ENCODE data around the gene GARNL3. TPM values are rescaled to one million over a fixed set of nuclear protein-coding genes. Genes with fewer than 3 reads are reported as not detected.

The GARNL3 gene
- total and polyA plus RNA-seq, 2 donors (not counting 3 experiments of a cell fraction or from before 2014, with no cell fraction given), result 1.4 to 8.3 TPM

GRCh38 chr9:127430415-127430814 lies 165.8 kb downstream of the GARNL3 start:
- dilution Hi-C loops (cut with MboI; ENCODE audit: extremely low pct_ligation_motif_present, low sequenced_read_pairs) (no loop called here), intact Hi-C loops (cut with micrococcal nuclease) (no loop called here)
- Histone ChIP-seq H3K4me2 (ENCODE audit: insufficient read depth, low read length) (no peak overlapping the region), H3K9ac (replicated peaks; ENCODE audit: extremely low read depth, insufficient read depth, low read length) (no peak overlapping the region), H3K9me3 (replicated peaks; ENCODE audit: control insufficient read depth, insufficient read depth, low read length) (no peaks in the 10 kb centered on the region), H3K4me3 (replicated peaks in 1 of 3; ENCODE audit: insufficient read depth in 1 of 3, low read depth in 1 of 3, low read length in 3 of 3) (no peak overlapping the region), H4K20me1 (replicated peaks; ENCODE audit: control insufficient read depth, extremely low read depth, insufficient read depth, low read length) (no peaks in the 10 kb centered on the region), H3K4me1 (ENCODE audit: control insufficient read depth, extremely low read depth, insufficient read depth, low read length) (peaks cover 5% of the 10 kb centered on the region), H3K36me3 (ENCODE audit: control insufficient read depth in 2 of 2, extremely low read depth in 1 of 2, insufficient read depth in 2 of 2, low read length in 2 of 2) (peaks cover 11 to 14% of the 10 kb centered on the region in 2 experiments), H3K27me3 (ENCODE audit: control insufficient read depth in 2 of 2, insufficient read depth in 2 of 2, low read length in 2 of 2) (no peaks in the 10 kb centered on the region), H2AFZ (ENCODE audit: low read depth, low read length) (no peak overlapping the region), H3K27ac (ENCODE audit: insufficient read depth, low read depth, low read length) (no peak overlapping the region), H3K9me1 (replicated peaks; ENCODE audit: control insufficient read depth, extremely low read depth, insufficient read depth, low read length) (no peaks in the 10 kb centered on the region), H3K79me2 (ENCODE audit: control insufficient read depth, insufficient read depth, low read length) (peaks cover 27% of the 10 kb centered on the region)
- ChIA-PET CTCF (no interaction called here), POLR2A (no interaction called here)
- DNase-seq (ENCODE audit: low read depth, low spot score) (no peak), FAIRE-seq (no peak)
- no TSS peak for BruUV-seq (replicated peaks)
- no peak for TF ChIP-seq GATA2 (IDR thresholded peaks at IDR 0.05; ENCODE audit: insufficient read depth, insufficient read length, low read depth, low read length)
- no peak for TF ChIP-seq MYC (IDR thresholded peaks at IDR 0.05; ENCODE audit: low read depth, low read length)
- TF ChIP-seq, protein P1, sequence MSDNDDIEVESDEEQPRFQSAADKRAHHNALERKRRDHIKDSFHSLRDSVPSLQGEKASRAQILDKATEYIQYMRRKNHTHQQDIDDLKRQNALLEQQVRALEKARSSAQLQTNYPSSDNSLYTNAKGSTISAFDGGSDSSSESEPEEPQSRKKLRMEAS (IDR thresholded peaks at IDR 0.05; ENCODE audit: insufficient read depth, insufficient read length), result no peak
- TF ChIP-seq JUN (IDR thresholded peaks at IDR 0.05; ENCODE audit: borderline replicate concordance, insufficient read depth, insufficient read length, low read depth), result no peak
- no peak for TF ChIP-seq EZH2 (IDR thresholded peaks at IDR 0.05; ENCODE audit: borderline replicate concordance, low read depth, low read length, severe bottlenecking)
- TF ChIP-seq POLR2AphosphoS5 (IDR thresholded peaks at IDR 0.05; ENCODE audit: insufficient read depth, low read depth, low read length), result no peak
- no peak for TF ChIP-seq CTCF (IDR thresholded peaks at IDR 0.05; ENCODE audit: extremely low read depth in 1 of 2, insufficient read depth in 1 of 2, low read depth in 1 of 2, low read length in 2 of 2)
- no peak for TF ChIP-seq FOS (IDR thresholded peaks at IDR 0.05; ENCODE audit: borderline replicate concordance, insufficient read depth, low read length)
